ENCODE measurements around the gene LYPD1.

LYPD1 gene

DNA sequence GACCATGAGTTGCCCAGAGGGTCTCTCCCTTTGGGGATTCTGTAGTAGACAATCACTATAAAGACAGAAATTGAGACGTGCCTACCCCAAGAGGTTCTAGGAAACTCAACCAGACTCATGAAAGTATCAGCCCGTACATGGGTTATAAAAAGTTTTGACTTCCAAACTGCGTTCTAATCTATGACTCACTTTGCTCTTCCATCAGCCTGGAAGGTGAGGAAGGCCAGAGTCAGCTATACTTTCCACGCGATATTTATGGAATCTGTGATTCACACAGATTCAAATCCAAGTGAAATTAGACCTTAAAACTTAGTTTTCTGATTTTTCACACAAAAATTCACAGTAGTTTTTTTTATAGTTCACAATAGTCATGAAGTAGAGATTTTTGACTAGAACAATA lies 7.7 kb upstream of the LYPD1 start:
- TF ChIP-seq, protein P1, sequence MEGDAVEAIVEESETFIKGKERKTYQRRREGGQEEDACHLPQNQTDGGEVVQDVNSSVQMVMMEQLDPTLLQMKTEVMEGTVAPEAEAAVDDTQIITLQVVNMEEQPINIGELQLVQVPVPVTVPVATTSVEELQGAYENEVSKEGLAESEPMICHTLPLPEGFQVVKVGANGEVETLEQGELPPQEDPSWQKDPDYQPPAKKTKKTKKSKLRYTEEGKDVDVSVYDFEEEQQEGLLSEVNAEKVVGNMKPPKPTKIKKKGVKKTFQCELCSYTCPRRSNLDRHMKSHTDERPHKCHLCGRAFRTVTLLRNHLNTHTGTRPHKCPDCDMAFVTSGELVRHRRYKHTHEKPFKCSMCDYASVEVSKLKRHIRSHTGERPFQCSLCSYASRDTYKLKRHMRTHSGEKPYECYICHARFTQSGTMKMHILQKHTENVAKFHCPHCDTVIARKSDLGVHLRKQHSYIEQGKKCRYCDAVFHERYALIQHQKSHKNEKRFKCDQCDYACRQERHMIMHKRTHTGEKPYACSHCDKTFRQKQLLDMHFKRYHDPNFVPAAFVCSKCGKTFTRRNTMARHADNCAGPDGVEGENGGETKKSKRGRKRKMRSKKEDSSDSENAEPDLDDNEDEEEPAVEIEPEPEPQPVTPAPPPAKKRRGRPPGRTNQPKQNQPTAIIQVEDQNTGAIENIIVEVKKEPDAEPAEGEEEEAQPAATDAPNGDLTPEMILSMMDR (IDR thresholded peaks at IDR 0.05; ENCODE audit: extremely low read depth, missing control alignments), result no peak
- DNase-seq (ENCODE audit: low spot score), result no peak

GRCh38 chr2:132676999-132677398 lies 7.0 kb upstream of the LYPD1 start:
- DNase-seq (ENCODE audit: low spot score), result no peak
- TF ChIP-seq, protein P1 (IDR thresholded peaks at IDR 0.05; ENCODE audit: extremely low read depth, missing control alignments), result no peak

DNA sequence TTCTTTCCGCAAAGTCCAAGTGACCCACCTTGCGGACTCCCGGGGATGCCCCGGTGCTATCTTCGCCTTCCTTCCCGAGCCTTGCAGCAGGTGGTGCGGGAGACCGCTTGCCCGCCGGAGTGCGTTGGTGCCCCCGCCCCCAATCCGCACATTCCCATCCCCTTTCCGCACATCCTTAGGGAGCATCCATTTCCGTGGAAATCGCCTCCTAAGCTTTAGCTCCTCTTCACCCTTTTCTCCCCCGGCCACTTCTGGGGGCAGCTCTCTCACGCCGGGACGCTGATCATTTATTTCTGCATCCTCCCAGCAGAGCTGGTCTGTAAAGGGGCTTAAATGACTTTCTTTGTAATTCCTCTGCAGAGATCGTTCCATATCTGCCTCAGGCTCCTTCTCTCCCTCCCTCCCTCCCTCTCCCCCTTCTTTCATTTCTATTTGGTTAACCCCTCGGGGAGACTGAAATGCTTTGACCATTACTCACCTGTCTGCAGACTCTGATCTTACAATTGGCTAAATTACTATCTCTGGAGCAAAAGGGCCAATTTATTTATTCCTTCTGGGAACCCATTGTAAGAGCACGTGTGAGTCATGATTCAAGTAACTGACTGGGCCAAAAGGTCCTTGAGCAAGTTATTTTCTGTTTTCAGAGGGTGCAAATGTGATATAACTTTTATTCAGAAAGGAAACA lies 1.3 kb upstream of the LYPD1 start:
- DNase-seq (ENCODE audit: low spot score), result no peak
- TF ChIP-seq, protein P1 (IDR thresholded peaks at IDR 0.05; ENCODE audit: extremely low read depth, missing control alignments), result no peak

DNA sequence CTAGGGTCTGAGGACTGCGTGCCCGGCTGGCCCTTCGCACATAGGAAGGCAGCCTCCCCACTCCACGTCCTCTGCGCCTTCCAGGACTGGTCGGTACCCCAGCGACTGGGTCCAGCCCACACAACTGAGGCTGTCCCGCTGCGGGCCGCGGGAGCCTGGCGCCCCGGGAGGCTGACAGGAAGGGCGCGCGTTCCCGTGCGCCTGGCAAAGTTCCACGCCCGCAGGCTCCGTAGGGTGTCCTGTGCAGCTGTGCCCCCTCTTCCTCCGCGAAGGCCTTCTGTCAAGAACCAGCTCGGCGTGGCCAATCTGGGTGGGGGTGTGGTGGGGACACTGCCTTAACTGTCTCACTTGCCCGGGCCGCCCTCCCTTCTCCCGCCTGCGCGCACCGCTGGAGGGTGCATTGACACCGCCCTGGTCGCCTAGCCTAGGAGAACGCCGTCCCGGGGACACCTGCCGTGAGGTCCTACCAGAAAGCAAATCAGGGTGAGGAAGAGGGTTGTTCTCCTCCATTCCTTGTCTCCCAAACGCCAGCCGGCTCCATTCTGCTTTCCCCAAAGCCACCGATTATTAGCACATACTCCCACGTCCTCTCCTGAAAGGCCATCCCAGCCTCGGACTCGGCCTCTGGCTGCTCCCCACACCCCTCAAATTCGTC lies 618 bp upstream of the LYPD1 start:
- no peak for DNase-seq (ENCODE audit: low spot score)
- TF ChIP-seq, protein P1 (IDR thresholded peaks at IDR 0.05; ENCODE audit: extremely low read depth, missing control alignments), result no peak

- TF ChIP-seq, protein P1 (IDR thresholded peaks at IDR 0.05; ENCODE audit: extremely low read depth, missing control alignments), result no peak
- DNase-seq (ENCODE audit: low spot score), result no peak
Observed at GRCh38 chr2:132668987-132669907, 758 bp downstream of the LYPD1 start.

DNA sequence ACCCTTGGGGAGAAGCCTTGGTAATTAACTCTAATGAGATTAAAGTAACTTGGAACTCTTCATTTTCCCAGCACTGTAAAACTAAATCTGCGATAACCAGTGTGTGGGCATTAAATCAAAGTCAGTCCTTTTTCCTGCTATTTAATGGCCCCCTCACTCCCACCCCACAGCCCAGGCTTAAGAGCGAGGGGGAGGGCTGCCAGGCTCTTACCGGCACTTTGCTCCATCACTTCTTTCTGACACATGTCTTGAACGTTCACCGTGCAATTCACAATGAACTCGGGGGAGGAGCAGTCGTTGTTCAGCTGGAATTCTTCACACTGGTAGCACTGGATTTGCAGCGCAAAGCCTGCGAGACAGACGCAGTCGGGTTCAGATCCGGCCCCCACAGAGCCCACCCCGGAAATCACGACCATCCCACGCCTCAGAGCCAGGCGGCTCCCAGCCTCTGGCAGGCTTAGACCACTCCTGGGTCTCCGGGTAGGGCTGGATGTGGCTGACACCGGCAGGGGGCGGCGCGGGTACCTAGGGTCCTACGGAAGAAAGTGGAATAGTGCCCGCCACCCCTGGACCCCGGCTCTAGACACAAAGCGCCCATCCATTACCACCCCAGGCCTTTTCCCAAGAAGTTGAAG lies 1.7 kb downstream of the LYPD1 start:
- no peak for DNase-seq (ENCODE audit: low spot score)
- TF ChIP-seq, protein P1 (IDR thresholded peaks at IDR 0.05; ENCODE audit: extremely low read depth, missing control alignments), result no peak

Data from GM20000 (cell line).